Stimulated activated naive CD8-positive, alpha-beta T cell treated with anti-CD3 and anti-CD28 coated beads, Interleukin-15, Interleukin-2, amounts not matched to agents 100 U/mL and 50 U/mL, for 24 hours (primary cell): Measurements from ENCODE around the gene ATP10B.
"Not testable (repeated sequence)": the region's sequence is repeated elsewhere in the genome, so short reads cannot be mapped to it uniquely, and the experiment has no call there.

Experiments used
- ATAC-seq: fragments of 150-1000 bp; cut with Tn5 transposase; one replicate; pipeline ENCODE4 v1.10.0; 2021
- DNase-seq: peaks from one replicate; pipeline ENCODE4 v3.0.0; 2021

The ATP10B gene

DNA sequence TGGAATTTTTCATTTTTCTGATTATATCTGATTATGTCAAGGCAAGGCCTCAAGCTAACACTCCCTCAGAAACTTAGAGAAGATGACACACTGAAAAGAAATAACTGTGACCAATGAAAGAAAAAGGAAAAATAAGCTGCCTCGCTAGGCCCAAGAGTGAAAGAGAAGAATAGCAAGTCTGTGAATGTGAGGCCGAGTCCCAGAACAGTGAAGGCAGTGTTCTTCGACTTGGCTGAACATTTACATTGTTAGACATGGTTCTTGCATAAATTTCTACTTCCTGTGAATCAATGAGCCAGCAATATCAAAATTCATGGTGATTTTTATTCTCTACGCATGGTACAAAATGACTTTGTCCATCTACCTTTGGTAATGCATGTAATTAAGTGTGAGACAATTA lies at the start of gene ATP10B:
TSS of gene ATP10B (minus strand) at position 163 of the 400 bp plus-strand sequence. CDS start 164,137 bp downstream, outside the sequence.
- DNase-seq (no peak), ATAC-seq (no peak)

DNA sequence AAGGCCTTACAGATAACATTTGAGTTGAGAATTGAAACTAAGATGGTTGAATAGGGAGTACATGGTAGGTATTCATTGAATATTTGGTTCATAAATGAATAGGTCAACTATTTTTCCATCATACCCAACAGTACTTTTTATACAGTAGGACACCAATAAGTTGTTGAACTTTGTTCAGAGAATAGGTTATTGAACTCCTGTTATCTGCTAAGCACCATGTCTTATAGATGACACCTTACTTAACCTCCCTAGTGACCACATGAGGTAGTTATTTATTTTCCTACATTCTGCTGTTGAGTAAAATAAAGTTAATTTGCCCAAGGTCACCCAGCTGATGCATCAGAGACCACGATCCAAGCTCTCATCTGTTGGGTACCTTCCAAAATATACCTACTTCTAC lies 49.6 kb upstream of the ATP10B start:
- DNase-seq: no peak
- ATAC-seq: no peak

DNA sequence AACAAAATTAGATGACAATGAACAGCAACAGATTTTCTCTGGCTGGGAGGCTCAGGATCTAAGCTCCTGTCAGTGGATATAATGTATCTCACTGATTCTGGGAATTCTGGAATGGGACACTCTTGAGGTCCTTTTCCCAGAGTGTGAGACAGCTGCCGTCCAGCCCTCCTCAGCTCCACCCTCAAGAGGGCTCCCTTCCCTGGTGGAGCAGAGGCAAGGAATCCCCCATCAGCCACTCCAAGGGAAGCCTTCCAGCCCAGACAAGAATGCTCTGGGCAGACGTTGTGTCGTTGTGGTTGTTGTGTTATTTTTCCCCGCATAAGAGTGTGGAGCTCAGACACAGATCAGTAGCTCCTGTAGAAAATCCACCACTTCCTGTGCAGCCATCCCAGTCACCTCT lies 47.7 kb upstream of the ATP10B start:
- ATAC-seq: no peak
- no peak for DNase-seq

- not testable (repeated sequence) for ATAC-seq, DNase-seq
These were observed 41.4 kb upstream of the ATP10B start for GRCh38 chr5:160893180-160893964.

GRCh38 chr5:160887780-160888179 lies 35.8 kb upstream of the ATP10B start:
- no peak for ATAC-seq
- no peak for DNase-seq

- ATAC-seq, DNase-seq: not testable (repeated sequence)
These were observed 21.7 kb upstream of the ATP10B start for GRCh38 chr5:160873560-160874200.

- no peak for DNase-seq
- ATAC-seq: no peak
These were observed 18.0 kb upstream of the ATP10B start for GRCh38 chr5:160869989-160870521.

- ATAC-seq: no peak
- no peak for DNase-seq
These were observed 16.0 kb upstream of the ATP10B start for GRCh38 chr5:160867976-160868375.

DNA sequence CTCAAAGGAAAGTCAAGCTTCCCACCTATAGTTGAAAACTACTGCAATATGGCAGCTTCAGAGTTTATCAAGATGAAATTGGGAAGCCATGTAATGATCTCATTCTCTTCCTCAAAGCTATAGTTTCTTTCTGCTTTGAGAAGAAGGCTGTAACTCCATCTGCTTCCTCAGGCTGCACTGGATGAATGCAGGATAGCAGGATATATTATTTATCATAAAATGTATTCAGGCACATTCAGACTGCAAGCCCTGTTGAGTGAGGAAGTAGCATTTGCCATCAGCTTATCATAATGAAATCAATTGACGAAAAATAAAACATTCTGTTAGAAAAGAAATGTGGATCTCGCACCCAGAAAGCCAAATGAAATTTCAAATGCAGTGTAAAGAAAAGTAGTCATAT lies 560 bp downstream of the ATP10B start:
- ATAC-seq: no peak
- no peak for DNase-seq

- ATAC-seq (no peak), DNase-seq (no peak)
These were observed 1.6 kb downstream of the ATP10B start for GRCh38 chr5:160850421-160850820.

DNA sequence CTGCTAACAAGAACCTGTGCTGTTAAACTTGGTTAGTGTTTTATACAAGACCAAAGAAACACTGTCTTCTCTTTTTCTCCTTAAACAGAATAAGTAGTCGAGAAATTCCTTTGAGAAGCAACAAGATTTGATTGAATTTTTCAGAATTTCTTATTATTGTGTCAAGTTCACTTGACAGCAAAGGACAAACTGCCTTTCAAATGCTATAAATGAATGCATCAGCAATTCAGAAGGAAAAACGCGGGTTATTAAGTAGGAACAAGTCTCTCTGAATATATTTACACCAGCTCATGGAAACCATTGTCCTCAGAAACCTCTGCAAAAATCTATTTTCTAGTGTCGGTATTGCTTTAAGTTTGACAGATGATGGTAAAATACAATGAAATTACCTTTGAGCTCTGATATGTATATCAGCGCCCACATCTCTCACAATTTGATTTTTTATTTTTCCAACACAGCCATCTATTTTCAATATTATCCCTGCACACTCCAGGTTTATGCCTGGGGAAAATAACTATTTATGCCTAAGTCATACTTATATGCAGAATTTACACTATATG lies 4.4 kb downstream of the ATP10B start:
- no peak for DNase-seq
- no peak for ATAC-seq

DNA sequence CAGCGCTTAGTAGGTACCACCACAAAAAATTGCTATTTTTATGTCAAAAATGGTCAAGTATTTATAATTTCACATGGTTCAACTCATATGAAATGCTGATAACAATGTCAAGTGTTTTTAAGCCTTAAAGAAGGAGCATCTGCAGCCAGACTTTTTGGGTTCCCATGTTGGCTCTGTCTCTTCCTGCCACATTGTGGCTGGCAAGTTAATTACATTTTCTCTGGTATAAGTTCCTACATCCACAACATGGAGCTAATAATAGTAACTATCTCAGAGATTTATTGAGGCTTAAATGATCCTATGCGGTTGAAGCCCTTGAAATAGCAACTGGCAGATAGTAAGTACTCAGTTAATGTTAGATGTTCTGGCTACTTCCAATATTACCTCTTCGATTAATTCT lies 5.4 kb downstream of the ATP10B start:
- DNase-seq (no peak), ATAC-seq (no peak)

DNA sequence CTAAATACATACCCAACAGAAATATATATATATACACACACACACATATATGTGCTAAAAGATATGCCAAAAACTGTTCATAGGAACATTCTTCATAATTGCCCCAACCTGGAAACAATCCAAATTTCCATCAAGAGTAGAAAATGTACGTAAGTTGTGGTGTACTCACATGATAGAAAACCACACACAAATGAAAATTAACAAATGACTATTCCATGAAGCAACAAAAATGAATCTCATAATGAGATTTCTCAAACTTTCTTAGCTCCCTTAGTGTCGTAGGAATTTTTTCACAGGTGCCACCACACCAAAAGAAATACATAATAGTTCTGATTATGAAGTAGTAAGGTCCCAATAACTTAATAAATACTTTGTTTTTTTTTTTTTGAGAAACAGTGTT lies 7.8 kb downstream of the ATP10B start:
- no peak for DNase-seq
- no peak for ATAC-seq

DNA sequence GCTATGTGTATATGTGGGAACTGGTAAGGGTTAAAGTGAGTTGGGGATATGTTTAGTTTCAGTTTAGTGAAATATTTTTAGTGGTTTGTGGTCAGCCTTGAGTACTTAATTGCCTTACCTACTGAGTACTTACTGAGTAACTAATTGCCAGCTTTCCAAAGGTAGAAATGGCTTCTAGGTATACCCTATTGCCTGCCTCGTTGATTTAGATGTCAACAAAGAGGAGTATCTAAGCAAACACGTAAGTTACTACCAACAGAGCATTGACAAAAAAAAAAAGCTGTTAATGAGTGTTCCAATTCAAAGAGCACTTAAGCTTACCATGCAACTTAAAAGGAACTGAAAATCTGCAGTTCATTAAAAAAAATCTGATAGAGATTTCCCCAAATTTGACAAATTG lies 8.8 kb downstream of the ATP10B start:
- no peak for DNase-seq
- ATAC-seq: no peak

DNA sequence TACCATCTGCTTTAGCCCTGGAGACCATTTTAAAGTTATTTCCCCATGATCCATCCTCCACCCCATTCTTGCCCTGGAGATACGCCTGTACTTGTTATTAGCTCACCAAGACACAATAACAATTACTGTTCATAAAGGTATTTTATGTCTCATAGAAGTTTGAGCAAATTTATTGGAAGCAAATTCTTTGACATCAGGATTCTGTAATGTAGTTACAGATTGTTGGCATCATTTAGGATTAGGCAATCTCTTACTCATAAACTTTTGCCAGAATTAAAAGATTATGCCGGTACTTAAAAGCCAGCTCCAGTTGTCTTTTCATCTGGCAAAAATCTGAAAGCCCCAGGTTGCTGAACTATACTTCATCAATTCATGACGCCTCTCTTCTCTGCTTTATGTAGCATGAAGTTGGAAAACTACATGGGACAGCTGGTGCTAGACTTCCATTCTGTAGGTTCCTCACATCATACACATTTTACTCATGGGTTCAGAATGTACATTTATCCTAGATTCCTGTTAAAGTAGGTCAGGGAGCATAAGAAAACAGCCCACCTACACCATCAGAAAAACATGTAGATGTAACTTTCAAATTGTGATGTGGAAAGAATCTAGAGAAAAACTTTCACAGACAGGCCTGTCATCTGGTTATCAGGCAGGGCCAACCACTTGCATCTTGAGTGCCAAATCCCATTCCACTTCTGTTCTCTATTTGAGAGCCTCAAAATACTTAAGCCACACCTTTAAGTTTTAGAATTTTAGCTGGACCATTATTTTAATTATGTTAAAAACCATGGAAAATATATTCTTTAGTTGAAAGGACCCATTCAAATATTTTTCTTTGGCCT lies 14.0 kb downstream of the ATP10B start:
- no peak for DNase-seq
- no peak for ATAC-seq

GRCh38 chr5:160837211-160837610 lies 14.8 kb downstream of the ATP10B start:
- DNase-seq (no peak), ATAC-seq (no peak)

- ATAC-seq (no peak), DNase-seq (no peak)
These were observed 16.0 kb downstream of the ATP10B start for GRCh38 chr5:160835818-160836528.

DNA sequence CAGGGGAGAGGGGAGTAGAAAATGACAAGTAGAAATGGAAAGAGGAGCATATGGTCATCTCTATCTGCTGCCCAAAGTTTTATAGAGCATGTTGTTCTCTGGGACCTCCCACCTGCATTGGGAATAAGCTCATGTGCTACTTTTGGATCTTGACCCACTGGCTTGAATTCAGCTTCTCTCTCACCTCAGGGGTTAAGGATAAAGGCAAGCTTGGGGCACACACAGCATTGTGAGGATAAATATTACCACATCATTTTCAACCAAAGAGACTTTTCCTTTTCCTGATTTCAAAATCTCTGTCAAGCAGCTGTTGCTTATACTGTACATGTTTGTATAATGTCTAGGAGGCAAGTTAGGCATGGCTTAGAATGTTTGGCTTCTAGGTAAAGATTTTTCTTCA lies 16.6 kb downstream of the ATP10B start:
- ATAC-seq: no peak
- DNase-seq: no peak

DNA sequence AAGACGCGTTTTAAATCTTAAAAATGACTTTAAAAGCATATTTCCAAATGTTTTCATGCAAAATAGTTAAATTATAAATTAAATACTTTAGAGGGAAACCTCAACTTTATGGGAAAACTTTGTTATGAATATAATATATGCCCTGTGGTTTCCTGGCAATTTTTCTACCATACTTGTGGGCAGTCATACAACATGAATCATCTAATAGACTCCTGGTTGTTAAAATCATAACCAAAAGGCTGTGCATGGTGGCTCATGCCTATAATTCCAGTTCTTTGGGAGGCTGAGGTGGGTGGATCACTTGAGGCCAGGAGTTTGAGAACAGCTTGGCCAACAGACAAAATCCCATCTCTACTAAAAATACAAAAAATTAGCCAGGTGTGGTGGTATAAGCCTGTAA lies 18.2 kb downstream of the ATP10B start:
- no peak for DNase-seq
- no peak for ATAC-seq

GRCh38 chr5:160831801-160832200 lies 20.2 kb downstream of the ATP10B start:
- DNase-seq: no peak
- ATAC-seq: no peak

DNA sequence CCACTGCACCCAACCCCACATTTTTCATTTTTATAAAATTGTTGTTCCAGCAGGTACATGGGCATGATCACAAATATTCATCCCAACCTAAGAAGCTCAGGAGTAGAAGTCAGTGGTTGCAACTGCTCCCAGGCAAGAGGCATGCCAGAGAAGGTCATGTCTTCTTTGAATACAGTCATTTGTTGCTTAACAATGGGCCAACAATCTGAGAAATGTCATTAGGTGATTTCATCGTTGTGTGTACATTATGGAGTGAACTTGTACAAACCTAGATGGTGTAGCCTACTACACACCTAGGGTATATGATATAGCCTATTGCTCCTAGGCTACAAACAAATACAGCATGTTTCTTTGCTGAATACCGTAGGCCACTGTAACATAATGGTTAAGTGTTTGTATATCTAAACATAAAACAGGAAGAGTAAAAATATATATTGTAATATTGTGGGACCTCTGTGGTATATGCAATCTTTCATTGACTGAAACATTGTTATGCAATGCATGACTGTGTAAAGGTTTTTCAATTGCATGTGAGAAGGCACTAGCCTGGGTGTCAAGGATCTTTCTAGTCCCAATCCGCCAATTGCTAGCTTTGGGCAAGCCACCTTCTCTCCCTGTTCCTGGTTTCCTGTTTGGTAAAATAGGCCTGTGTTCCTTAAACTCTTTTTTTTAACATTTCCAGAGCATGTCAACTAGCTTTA lies 27.6 kb downstream of the ATP10B start:
- ATAC-seq: no peak

More for the DNA sequence above, 27.6 kb downstream of the ATP10B start:
- DNase-seq: no peak
